ENCODE results near the gene ARHGAP24. TPM values are rescaled to one million over a fixed set of nuclear protein-coding genes. Genes with fewer than 3 reads are reported as not detected.

The ARHGAP24 gene
- total and polyA plus RNA-seq, 2 donors (not counting 1 experiment from before 2014, with no cell fraction given) = 15.9 to 40.5 TPM

DNA sequence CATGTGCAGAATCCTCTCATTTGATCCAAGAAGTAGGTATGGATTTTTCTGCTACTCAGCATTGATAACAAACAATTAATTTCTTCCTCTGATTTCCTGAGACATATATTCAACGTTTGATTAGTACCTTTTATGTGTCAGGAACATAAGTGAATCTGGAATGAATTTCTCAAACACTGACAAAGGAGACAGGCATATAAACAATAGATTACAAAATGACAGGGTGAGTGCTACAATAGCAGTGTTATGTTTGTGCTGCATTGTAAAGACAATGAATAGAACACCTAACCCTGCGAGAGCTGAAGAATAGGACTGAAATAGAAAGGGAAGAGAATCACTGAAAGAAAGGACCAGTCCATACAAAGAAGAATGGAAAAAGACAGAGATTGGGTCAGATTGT lies 52.9 kb downstream of the ARHGAP24 start:
- Histone ChIP-seq H3K4me1 (ENCODE audit: control insufficient read depth, extremely low read depth, insufficient read depth, low read length) (no peaks in the 10 kb centered on the region), H3K4me3 (replicated peaks in 1 of 4; ENCODE audit: control extremely low read depth in 1 of 4, insufficient read depth in 1 of 4, low read depth in 3 of 4, low read length in 4 of 4) (no peak overlapping the region), H3K79me2 (ENCODE audit: control insufficient read depth, insufficient read depth, low read length) (no peaks in the 10 kb centered on the region), H3K27ac (ENCODE audit: insufficient read depth, low read length) (no peak overlapping the region), H3K27me3 (ENCODE audit: control insufficient read depth, insufficient read depth, low read length) (no peaks in the 10 kb centered on the region), H4K20me1 (ENCODE audit: control insufficient read depth, extremely low read depth, insufficient read depth, low read length) (no peaks in the 10 kb centered on the region), H3K36me3 (ENCODE audit: control insufficient read depth, insufficient read depth, low read length) (no peaks in the 10 kb centered on the region), H3K4me2 (ENCODE audit: extremely low read depth, insufficient read depth, low read length) (no peak overlapping the region), H3K9ac (ENCODE audit: insufficient read depth, low read length) (no peak overlapping the region), H3K9me3 (ENCODE audit: control insufficient read depth, insufficient read depth, low read depth, low read length) (no peaks in the 10 kb centered on the region), H2AFZ (ENCODE audit: low read length) (no peak overlapping the region)
- no peak for DNase-seq (ENCODE audit: low read depth in 2 of 2)
- TF ChIP-seq EZH2 (IDR thresholded peaks at IDR 0.05; ENCODE audit: low read length, missing control alignments) = no peak
- TF ChIP-seq, protein P1, sequence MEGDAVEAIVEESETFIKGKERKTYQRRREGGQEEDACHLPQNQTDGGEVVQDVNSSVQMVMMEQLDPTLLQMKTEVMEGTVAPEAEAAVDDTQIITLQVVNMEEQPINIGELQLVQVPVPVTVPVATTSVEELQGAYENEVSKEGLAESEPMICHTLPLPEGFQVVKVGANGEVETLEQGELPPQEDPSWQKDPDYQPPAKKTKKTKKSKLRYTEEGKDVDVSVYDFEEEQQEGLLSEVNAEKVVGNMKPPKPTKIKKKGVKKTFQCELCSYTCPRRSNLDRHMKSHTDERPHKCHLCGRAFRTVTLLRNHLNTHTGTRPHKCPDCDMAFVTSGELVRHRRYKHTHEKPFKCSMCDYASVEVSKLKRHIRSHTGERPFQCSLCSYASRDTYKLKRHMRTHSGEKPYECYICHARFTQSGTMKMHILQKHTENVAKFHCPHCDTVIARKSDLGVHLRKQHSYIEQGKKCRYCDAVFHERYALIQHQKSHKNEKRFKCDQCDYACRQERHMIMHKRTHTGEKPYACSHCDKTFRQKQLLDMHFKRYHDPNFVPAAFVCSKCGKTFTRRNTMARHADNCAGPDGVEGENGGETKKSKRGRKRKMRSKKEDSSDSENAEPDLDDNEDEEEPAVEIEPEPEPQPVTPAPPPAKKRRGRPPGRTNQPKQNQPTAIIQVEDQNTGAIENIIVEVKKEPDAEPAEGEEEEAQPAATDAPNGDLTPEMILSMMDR (conservative IDR thresholded peaks at IDR 0.05 in 1 of 2, IDR thresholded peaks at IDR 0.05 in 1 of 2; ENCODE audit: low read depth in 1 of 2, low read length in 2 of 2) = no peak

DNA sequence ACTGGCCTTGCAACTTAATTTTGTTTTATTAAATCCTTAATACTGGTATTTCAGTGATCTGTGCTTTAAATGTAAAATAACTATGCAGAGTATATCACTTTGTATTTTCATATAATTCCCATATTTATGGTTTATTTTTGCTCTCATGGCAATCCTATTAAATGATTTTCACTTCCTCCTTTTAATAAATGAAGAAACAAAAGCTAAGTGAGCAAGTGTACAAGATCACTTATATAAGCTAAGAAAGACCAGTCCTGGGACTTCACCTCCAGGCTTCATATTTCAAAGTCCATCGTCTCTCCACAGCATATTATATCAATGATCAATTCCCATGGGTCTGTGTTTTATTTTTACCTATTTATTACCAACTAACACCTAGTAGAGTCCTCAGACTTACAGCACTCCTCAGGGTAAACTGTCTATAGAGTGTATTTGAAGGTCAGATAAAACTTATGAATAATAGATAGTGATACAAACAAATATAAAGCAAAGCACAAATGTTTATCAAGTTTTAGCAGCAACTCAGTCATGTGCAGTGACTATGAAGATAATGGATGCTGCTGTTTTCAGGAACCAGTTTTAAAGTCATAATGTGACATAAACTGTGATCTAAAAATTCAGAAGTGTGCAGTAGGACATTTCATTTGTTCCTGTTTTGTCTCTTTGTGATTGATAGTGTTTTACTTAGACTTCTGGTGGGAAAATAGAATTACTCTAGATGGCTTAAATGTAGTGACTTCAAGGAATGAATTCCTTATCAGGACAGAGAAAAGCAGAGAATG lies 56.8 kb downstream of the ARHGAP24 start:
- H2AFZ ChIP-seq (ENCODE audit: low read length) = no peak overlapping the region
- H3K36me3 ChIP-seq (ENCODE audit: control insufficient read depth, insufficient read depth, low read length) = no peaks in the 10 kb centered on the region
- no peak overlapping the region for H3K4me3 ChIP-seq (replicated peaks in 1 of 4; ENCODE audit: control extremely low read depth in 1 of 4, insufficient read depth in 1 of 4, low read depth in 3 of 4, low read length in 4 of 4)
- H3K79me2 ChIP-seq (ENCODE audit: control insufficient read depth, insufficient read depth, low read length) = no peaks in the 10 kb centered on the region
- H3K9ac ChIP-seq (ENCODE audit: insufficient read depth, low read length) = no peak overlapping the region
- no peaks in the 10 kb centered on the region for H3K9me3 ChIP-seq (ENCODE audit: control insufficient read depth, insufficient read depth, low read depth, low read length)
- H3K4me1 ChIP-seq (ENCODE audit: control insufficient read depth, extremely low read depth, insufficient read depth, low read length) = no peaks in the 10 kb centered on the region
- H4K20me1 ChIP-seq (ENCODE audit: control insufficient read depth, extremely low read depth, insufficient read depth, low read length) = no peaks in the 10 kb centered on the region
- H3K27ac ChIP-seq (ENCODE audit: insufficient read depth, low read length) = no peak overlapping the region
- H3K4me2 ChIP-seq (ENCODE audit: extremely low read depth, insufficient read depth, low read length) = no peak overlapping the region
- H3K27me3 ChIP-seq (ENCODE audit: control insufficient read depth, insufficient read depth, low read length) = no peaks in the 10 kb centered on the region
- no peak for TF ChIP-seq EZH2 (IDR thresholded peaks at IDR 0.05; ENCODE audit: low read length, missing control alignments)
- TF ChIP-seq, protein P1 (conservative IDR thresholded peaks at IDR 0.05 in 1 of 2, IDR thresholded peaks at IDR 0.05 in 1 of 2; ENCODE audit: low read depth in 1 of 2, low read length in 2 of 2) = no peak
- no peak for DNase-seq (ENCODE audit: low read depth in 2 of 2)

DNA sequence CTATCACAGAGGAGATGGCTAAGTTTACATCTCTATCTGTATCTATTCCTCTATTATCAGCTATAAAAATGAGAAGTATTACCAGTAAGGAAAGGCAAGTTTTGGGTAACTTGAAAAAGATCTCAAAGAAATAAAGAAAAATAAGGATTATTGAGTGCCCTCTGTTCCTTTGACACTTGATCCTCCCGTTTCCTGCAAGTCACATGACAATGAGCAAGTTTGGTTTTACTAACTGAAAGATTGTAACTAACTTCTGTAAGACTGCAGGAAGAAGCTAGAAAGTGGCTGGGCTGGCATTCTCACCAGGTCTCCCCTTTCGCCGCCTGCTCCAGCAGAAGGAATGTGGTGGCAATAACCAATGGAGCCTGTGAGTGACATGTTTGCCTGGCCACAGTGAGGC lies 59.2 kb downstream of the ARHGAP24 start:
- Histone ChIP-seq H3K79me2 (ENCODE audit: control insufficient read depth, insufficient read depth, low read length) (no peaks in the 10 kb centered on the region), H3K36me3 (ENCODE audit: control insufficient read depth, insufficient read depth, low read length) (no peaks in the 10 kb centered on the region), H3K4me2 (ENCODE audit: extremely low read depth, insufficient read depth, low read length) (no peak overlapping the region), H3K4me1 (ENCODE audit: control insufficient read depth, extremely low read depth, insufficient read depth, low read length) (no peaks in the 10 kb centered on the region), H4K20me1 (ENCODE audit: control insufficient read depth, extremely low read depth, insufficient read depth, low read length) (no peaks in the 10 kb centered on the region), H3K9me3 (ENCODE audit: control insufficient read depth, insufficient read depth, low read depth, low read length) (no peaks in the 10 kb centered on the region), H3K27ac (ENCODE audit: insufficient read depth, low read length) (no peak overlapping the region), H3K4me3 (replicated peaks in 1 of 4; ENCODE audit: control extremely low read depth in 1 of 4, insufficient read depth in 1 of 4, low read depth in 3 of 4, low read length in 4 of 4) (no peak overlapping the region), H2AFZ (ENCODE audit: low read length) (no peak overlapping the region), H3K27me3 (ENCODE audit: control insufficient read depth, insufficient read depth, low read length) (no peaks in the 10 kb centered on the region), H3K9ac (ENCODE audit: insufficient read depth, low read length) (no peak overlapping the region)
- no peak for DNase-seq (ENCODE audit: low read depth in 2 of 2)
- TF ChIP-seq, protein P1 (conservative IDR thresholded peaks at IDR 0.05 in 1 of 2, IDR thresholded peaks at IDR 0.05 in 1 of 2; ENCODE audit: low read depth in 1 of 2, low read length in 2 of 2) = no peak
- TF ChIP-seq EZH2 (IDR thresholded peaks at IDR 0.05; ENCODE audit: low read length, missing control alignments) = no peak
